ENCODE data around the gene PLXDC1. TPM values are rescaled to one million over a fixed set of nuclear protein-coding genes. Genes with fewer than 3 reads are reported as not detected.

PLXDC1 gene
- total RNA-seq, 4 donors from 2014 or later, result 1.8 to 13.4 (median 6.4) TPM

GRCh38 chr17:39104046-39104445, 47.4 kb downstream of the PLXDC1 start:
- DNase-seq, result no peak
- no peaks in the 10 kb centered on the region for H3K4me1 ChIP-seq
- H3K36me3 ChIP-seq, result no peaks in the 10 kb centered on the region
- 93% methylated on average over 5 of the region's 5 CpGs for WGBS, 2 donors
- no peaks in the 10 kb centered on the region for H3K9me3 ChIP-seq
- no peaks in the 10 kb centered on the region for H3K27me3 ChIP-seq
- intact Hi-C loops (cut with DNase I), result no loop called here
- H3K27ac ChIP-seq, result no peak overlapping the region
- TF ChIP-seq CTCF (IDR thresholded peaks at IDR 0.05) (no peak), POLR2A (IDR thresholded peaks at IDR 0.05) (no peak)
- H3K4me3 ChIP-seq (replicated peaks in 1 of 3), result no peak overlapping the region

GRCh38 chr17:39101091-39101490, 50.3 kb downstream of the PLXDC1 start:
- no peak for DNase-seq
- intact Hi-C loops (cut with DNase I), result no loop called here
- peaks cover 0 to 8% of the 10 kb centered on the region in 2 donors for H3K4me1 ChIP-seq
- H3K4me3 ChIP-seq (replicated peaks in 1 of 3), result no peak overlapping the region
- TF ChIP-seq CTCF (IDR thresholded peaks at IDR 0.05) (no peak), POLR2A (IDR thresholded peaks at IDR 0.05) (no peak)
- no peaks in the 10 kb centered on the region for H3K27me3 ChIP-seq
- no peaks in the 10 kb centered on the region for H3K36me3 ChIP-seq
- H3K27ac ChIP-seq, result no peak overlapping the region
- H3K9me3 ChIP-seq, result no peaks in the 10 kb centered on the region
- WGBS, 2 donors, result 95 to 96% methylated on average over 12 of the region's 12 CpGs

- 95 to 97% methylated on average over 5 to 9 of the region's 9 CpGs for WGBS, 2 donors
- no peak for DNase-seq
- intact Hi-C loops (cut with DNase I), result no loop called here
These were observed 50.9 kb downstream of the PLXDC1 start for GRCh38 chr17:39100530-39100929.

GRCh38 chr17:39099663-39100286, 51.7 kb downstream of the PLXDC1 start:
- Histone ChIP-seq H3K27me3 (no peaks in the 10 kb centered on the region), H3K4me3 (replicated peaks in 1 of 3) (no peak overlapping the region), H3K9me3 (no peaks in the 10 kb centered on the region), H3K4me1 (peaks cover 0 to 18% of the 10 kb centered on the region in 2 donors), H3K27ac (no peak overlapping the region), H3K36me3 (no peaks in the 10 kb centered on the region)
- TF ChIP-seq POLR2A (IDR thresholded peaks at IDR 0.05) (no peak), CTCF (IDR thresholded peaks at IDR 0.05) (no peak)
- DNase-seq, result no peak
- intact Hi-C loops (cut with DNase I), result no loop called here
- 62 to 63% methylated on average over 9 of the region's 9 CpGs for WGBS, 2 donors

More at GRCh38 chr17:39100530-39100929, 50.9 kb downstream of the PLXDC1 start:
- no peak overlapping the region for H3K27ac ChIP-seq
- TF ChIP-seq CTCF (IDR thresholded peaks at IDR 0.05), result no peak
- no peak for TF ChIP-seq POLR2A (IDR thresholded peaks at IDR 0.05)
- H3K27me3 ChIP-seq, result no peaks in the 10 kb centered on the region
- no peak overlapping the region for H3K4me3 ChIP-seq (replicated peaks in 1 of 3)
- H3K9me3 ChIP-seq, result no peaks in the 10 kb centered on the region
- H3K4me1 ChIP-seq, result peaks cover 0 to 14% of the 10 kb centered on the region in 2 donors
- no peaks in the 10 kb centered on the region for H3K36me3 ChIP-seq

- Histone ChIP-seq H3K4me3 (replicated peaks in 1 of 3) (no peak overlapping the region), H3K36me3 (no peaks in the 10 kb centered on the region), H3K27ac (no peak overlapping the region), H3K27me3 (no peaks in the 10 kb centered on the region), H3K9me3 (no peaks in the 10 kb centered on the region), H3K4me1 (peaks cover 0 to 19% of the 10 kb centered on the region in 2 donors)
- 65 to 68% methylated on average over 13 of the region's 13 CpGs for WGBS, 2 donors
- TF ChIP-seq CTCF (IDR thresholded peaks at IDR 0.05) (no peak), POLR2A (IDR thresholded peaks at IDR 0.05) (no peak)
- intact Hi-C loops (cut with DNase I), result no loop called here
- no peak for DNase-seq
These were observed 52.8 kb downstream of the PLXDC1 start for GRCh38 chr17:39098588-39098987.
